Hepatocyte (in vitro differentiated cells): ENCODE measurements around the gene PHB1. TPM values are rescaled to one million over a fixed set of nuclear protein-coding genes. Genes with fewer than 3 reads are reported as not detected.

ENCODE experiments used
- DNase-seq: peaks from one replicate; pipeline ENCODE4 v3.0.0-alpha.2; 2016; ENCODE audit warnings: low spot score
- H2AFZ ChIP-seq: fragments of 200-600 bp; sonication (generic); 2 replicates; pipeline ENCODE4 v1.6.0; 2016; ENCODE audit warnings: antibody characterized with exemption, mild to moderate bottlenecking
- H3K27ac ChIP-seq: fragments of 200-600 bp; sonication (generic); 2 replicates; pipeline ENCODE4 v1.5.1; 2016; ENCODE audit warnings: mild to moderate bottlenecking
- H3K27me3 ChIP-seq: fragments of 200-600 bp; sonication (generic); 2 replicates; pipeline ENCODE4 v1.6.1; 2016
- H3K36me3 ChIP-seq: fragments of 200-600 bp; sonication (generic); replicated peaks from 2 replicates; pipeline ENCODE4 v1.5.1; 2016; ENCODE audit warnings: low read depth; ENCODE audit not compliant: insufficient read depth
- H3K4me1 ChIP-seq: fragments of 200-600 bp; sonication (generic); 2 replicates; pipeline ENCODE4 v1.5.1; 2016; ENCODE audit warnings: mild to moderate bottlenecking, moderate library complexity; ENCODE audit not compliant: insufficient read depth
- H3K4me2 ChIP-seq: fragments of 200-600 bp; sonication (generic); 2 replicates; pipeline ENCODE4 v1.6.0; 2016
- H3K4me3 ChIP-seq: fragments of 200-600 bp; sonication (generic); 2 replicates; pipeline ENCODE4 v1.5.1; 2016; ENCODE audit warnings: mild to moderate bottlenecking
- H3K79me2 ChIP-seq: fragments of 200-600 bp; sonication (generic); 2 replicates; pipeline ENCODE4 v1.6.0; 2017; ENCODE audit warnings: mild to moderate bottlenecking
- H3K9me2 ChIP-seq: fragments of 200-600 bp; sonication (generic); replicated peaks from 2 replicates; pipeline ENCODE4 v1.6.0; 2017; ENCODE audit warnings: mild to moderate bottlenecking; ENCODE audit not compliant: insufficient read depth
- H3K9me3 ChIP-seq: fragments of 200-600 bp; sonication (generic); 2 replicates; pipeline ENCODE4 v1.5.1; 2016; ENCODE audit warnings: low read depth, mild to moderate bottlenecking
- H4K20me1 ChIP-seq: fragments of 200-600 bp; sonication (generic); 2 replicates; pipeline ENCODE4 v1.6.0; 2016; ENCODE audit warnings: mild to moderate bottlenecking; ENCODE audit not compliant: insufficient read depth, poor library complexity, severe bottlenecking
- CTCF ChIP-seq: fragments of 200-600 bp; sonication (generic); IDR thresholded peaks from 2 replicates; pipeline ENCODE4 v1.5.1; 2016; ENCODE audit warnings: antibody characterized with exemption, mild to moderate bottlenecking; ENCODE audit not compliant: poor library complexity
- EZH2 ChIP-seq: fragments of 200-600 bp; sonication (generic); IDR thresholded peaks from 2 replicates; pipeline ENCODE4 v1.6.1; 2016; ENCODE audit warnings: antibody characterized with exemption, mild to moderate bottlenecking, borderline replicate concordance
- EZH2phosphoT487 ChIP-seq: fragments of 200-600 bp; sonication (generic); IDR thresholded peaks from one replicate; pipeline ENCODE4 v1.6.1; 2018; ENCODE audit warnings: antibody characterized with exemption, mild to moderate bottlenecking, low read depth, moderate library complexity; ENCODE audit not compliant: unreplicated experiment, severe bottlenecking
- WGBS: methylation state at CpG from one replicate; pipeline ENCODE4 v1.1.6; 2016; ENCODE audit warnings: low lambda C conversion rate; ENCODE audit errors: missing lambda C conversion rate; 5-methylcytosine and 5-hydroxymethylcytosine counted together
- polyA plus RNA-seq: library from polyadenylated mRNA; unstranded; fragments of >200 nt; fragmentation: Nextera tagmentation; extraction: Ambion mirVana; gene quantifications from 2 replicates; pipeline ENCODE4 v1.2.1, GENCODE V29; 2016
- total RNA-seq: library from RNA; depleted of rRNA; stranded (reverse); fragments of >200 nt; gene quantifications from 2 replicates; pipeline ENCODE4 v1.2.3, GENCODE V29; 2014

The PHB1 gene
- total and polyA plus RNA-seq, 2 experiments from 2014 or later, result 114 to 171 TPM

- TF ChIP-seq EZH2phosphoT487, result no peak
- no peak for TF ChIP-seq CTCF
- no peak for TF ChIP-seq EZH2
- H4K20me1 ChIP-seq, result no peaks in the 10 kb centered on the region
- H3K36me3 ChIP-seq, result no peaks in the 10 kb centered on the region
- WGBS, result 77% methylated on average over 7 of the region's 7 CpGs
- H3K27ac ChIP-seq, result no peak overlapping the region
- peaks cover 24% of the 10 kb centered on the region for H3K27me3 ChIP-seq
- no peaks in the 10 kb centered on the region for H3K9me3 ChIP-seq
- no peak overlapping the region for H2AFZ ChIP-seq
- no peaks in the 10 kb centered on the region for H3K79me2 ChIP-seq
- no peak overlapping the region for H3K4me3 ChIP-seq
- peaks cover 10% of the 10 kb centered on the region for H3K4me1 ChIP-seq
- no peaks in the 10 kb centered on the region for H3K9me2 ChIP-seq
- DNase-seq, result no peak
- no peak overlapping the region for H3K4me2 ChIP-seq
Observed at GRCh38 chr17:49460401-49460800, 45.7 kb upstream of the PHB1 start.

- DNase-seq, result no peak
- Histone ChIP-seq H3K4me1 (peaks cover 10% of the 10 kb centered on the region), H3K79me2 (no peaks in the 10 kb centered on the region), H3K27me3 (peaks cover 24% of the 10 kb centered on the region), H3K36me3 (no peaks in the 10 kb centered on the region), H4K20me1 (no peaks in the 10 kb centered on the region), H3K9me3 (no peaks in the 10 kb centered on the region), H2AFZ (no peak overlapping the region), H3K27ac (no peak overlapping the region), H3K4me2 (no peak overlapping the region), H3K4me3 (no peak overlapping the region), H3K9me2 (no peaks in the 10 kb centered on the region)
- WGBS, result 51% methylated on average over 7 of the region's 7 CpGs
- TF ChIP-seq EZH2phosphoT487 (no peak), EZH2 (no peak), CTCF (no peak)
Observed at GRCh38 chr17:49459401-49459984, 44.8 kb upstream of the PHB1 start.

GRCh38 chr17:49457564-49458535 is 43.2 kb upstream of the PHB1 start:
- no peaks in the 10 kb centered on the region for H3K9me3 ChIP-seq
- no peaks in the 10 kb centered on the region for H4K20me1 ChIP-seq
- H3K79me2 ChIP-seq, result no peaks in the 10 kb centered on the region
- WGBS, result 65% methylated on average over 15 of the region's 15 CpGs
- H3K4me2 ChIP-seq, result no peak overlapping the region
- peaks cover 24% of the 10 kb centered on the region for H3K27me3 ChIP-seq
- DNase-seq, result no peak
- TF ChIP-seq EZH2, result no peak
- H3K4me1 ChIP-seq, result peaks cover 10% of the 10 kb centered on the region
- H3K9me2 ChIP-seq, result no peaks in the 10 kb centered on the region
- H3K36me3 ChIP-seq, result no peaks in the 10 kb centered on the region
- no peak overlapping the region for H3K27ac ChIP-seq
- no peak overlapping the region for H3K4me3 ChIP-seq
- no peak overlapping the region for H2AFZ ChIP-seq
